Pancreas (tissue), 10 donors: Measurements from ENCODE around the gene SOWAHD. TPM values are rescaled to one million over a fixed set of nuclear protein-coding genes. Genes with fewer than 3 reads are reported as not detected.

Experiments used
- ATAC-seq, 4 donors: fragments of 200-7000 bp; cut with Tn5 transposase; one replicate each; pipeline versions ENCODE4 v1.8.0 to v1.9.1; 2020; ENCODE audit warnings: mild to moderate bottlenecking in 4 of 4, moderate library complexity in 4 of 4
- DNase-seq, 6 donors: peaks; one replicate each; pipeline ENCODE4 v3.0.0-alpha.2; 2020
- FAIRE-seq: peaks from 2 replicates; lab custom pipeline; 2012; peaks lifted over from hg19 to GRCh38; lab: Jason Lieb, UNC
- H3K27ac ChIP-seq, 4 donors: fragments of 200-600 bp; sonication (generic); 1 replicate in 3 of 4; 2 replicates in 1 of 4; pipeline versions ENCODE4 v1.5.0 to v1.8.0; 2020
- H3K27me3 ChIP-seq, 4 donors: fragments of 200-600 bp; one replicate each; pipeline ENCODE4 v1.8.0; 2021
- H3K36me3 ChIP-seq, 3 donors: fragments of 200-600 bp; sonication (generic) in 1 of 3; one replicate each; pipeline versions ENCODE4 v1.5.0 to v1.8.0; 2020 to 2021
- H3K4me1 ChIP-seq, 3 donors: fragments of 200-600 bp; one replicate each; pipeline ENCODE4 v1.8.0; 2021
- H3K4me3 ChIP-seq, 4 donors: fragments of 200-600 bp; sonication (generic) in 2 of 4; one replicate each; pipeline versions ENCODE4 v1.5.0 to v1.8.0; 2020 to 2021
- H3K9me3 ChIP-seq, 4 donors: fragments of 200-600 bp; one replicate each; pipeline ENCODE4 v1.8.0; 2021
- CTCF ChIP-seq, 4 donors: fragments of 200-600 bp; sonication (generic) in 3 of 4; IDR thresholded peaks; one replicate each; pipeline versions ENCODE4 v1.5.0 to v1.8.0; 2021; ENCODE audit warnings: antibody characterized with exemption in 4 of 4
- WGBS, 2 donors: extraction: QIAGEN DNeasy Blood & Tissue Kit; methylation state at CpG; one replicate each; pipeline ENCODE4 v1.1.7; 2013; 5-methylcytosine and 5-hydroxymethylcytosine counted together
- intact Hi-C, 3 donors: fragments of 100-400 bp; cut with DNase I; formaldehyde crosslinking; loops; one replicate each; pipeline versions ENCODE4 v1.11.1 to v1.14.2; 2022
- polyA plus RNA-seq, 2 donors: library from polyadenylated mRNA; stranded (reverse); fragments of 200-250 nt; gene quantifications; one replicate each; pipeline ENCODE4 v1.2.3, GENCODE V29; 2013
- total RNA-seq, 6 donors: library from RNA; stranded (reverse); fragmentation: NEBNext Ultra II Directional in 4 of 6; extraction: Animal tissue kit (Norgen Biotek cat#: 25700) in 4 of 6; gene quantifications; one replicate each; pipeline versions ENCODE4 v1.2.1 to v1.2.4, GENCODE V29; 2021 to 2023
- donor health status: healthy with polysubstance abuse.
- donor health status: DM: no; HTN: no; CAD: no; lungs with moderate emphysema.
- donor health status: DM: no; HTN: no; CAD: no.
- donor health status: control.
- donor health status: control.
- donor health status: Bipolar disorder and iron deficiency.
- donor health status: DM: yes; HTN: yes; CAD: no.
- donor health status: DM: no; HTN: no; CAD: no.
- donor health status: DM: no; HTN: no; CAD: no.
- donor health status: DM: yes; HTN: yes; CAD: no.

Gene SOWAHD
- total RNA-seq (1 to 10 TPM in 1 of 6 donors, under 1 TPM in 4, not detected in 1; 0.16 to 1.3 (median 0.46) TPM), polyA plus RNA-seq (under 1 TPM; 0.19 to 0.30 TPM)

DNA sequence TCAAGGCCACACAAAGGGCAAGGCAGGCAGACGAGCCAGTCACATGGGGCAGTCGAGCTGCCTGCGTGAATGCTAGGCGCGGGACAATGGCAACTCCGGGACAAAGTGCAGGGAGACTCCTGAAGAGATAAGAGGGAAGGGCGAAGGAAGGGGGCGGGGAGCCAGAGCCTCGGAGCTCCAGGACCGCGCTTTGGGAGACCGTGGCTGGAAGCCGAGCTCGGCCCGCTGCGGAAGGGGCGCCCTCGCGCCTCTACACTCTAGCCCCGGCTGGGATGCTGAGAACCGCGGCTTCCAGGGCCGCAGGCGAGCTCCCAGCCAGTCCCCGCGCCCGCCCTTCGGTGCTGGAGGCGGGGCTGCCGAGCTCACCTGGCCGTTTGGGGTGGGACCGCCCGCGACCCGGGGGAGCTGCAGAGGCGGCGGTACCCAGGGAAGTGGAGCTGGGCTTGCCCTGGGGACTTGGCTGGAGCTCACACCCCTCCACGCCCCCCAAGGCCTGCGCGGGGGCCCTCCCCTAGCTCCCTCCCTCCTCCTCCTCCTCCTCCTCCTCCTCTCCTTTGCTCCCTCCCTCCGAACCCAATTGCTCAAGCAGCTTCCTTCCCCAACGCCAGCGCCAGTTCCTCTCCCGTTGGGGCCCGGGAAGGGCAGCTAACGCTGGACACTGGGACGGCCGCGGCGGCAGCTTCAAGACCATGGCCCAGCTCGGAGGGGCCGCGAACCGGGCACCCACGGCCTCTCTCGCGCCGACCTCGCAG is at the start of gene SOWAHD:
SOWAHD (plus strand) TSS at position 610 of the 752 bp plus-strand sequence; CDS start at position 690, 80 bp downstream.
- 1 to 25% methylated on average over 51 to 59 of the region's 59 CpGs for WGBS, 2 donors
- no peaks in the 10 kb centered on the region for H3K27me3 ChIP-seq
- no peaks in the 10 kb centered on the region for H3K4me1 ChIP-seq
- H3K9me3 ChIP-seq, result no peaks in the 10 kb centered on the region
- intact Hi-C loops, result no loop called here
- peak within 1 kb of the TSS in 2 of 4 donors; percentile 34 for H3K27ac ChIP-seq
- DNase-seq (peak in 5 of 6 donors; percentile 10 to 76 (median 37)), FAIRE-seq (no peak), ATAC-seq (peak; percentile 55 to 78 (median 74))
- peak within 1 kb of the TSS; percentile 14 to 53 (median 27) for H3K4me3 ChIP-seq
- no peaks in the 10 kb centered on the region for H3K36me3 ChIP-seq
- no peak for TF ChIP-seq CTCF (IDR thresholded peaks at IDR 0.05)

- H3K4me3 ChIP-seq, result no peak overlapping the region
- no peaks in the 10 kb centered on the region for H3K9me3 ChIP-seq
- H3K27me3 ChIP-seq, result no peaks in the 10 kb centered on the region
- H3K27ac ChIP-seq, result no peak overlapping the region
- FAIRE-seq, result no peak
- no peaks in the 10 kb centered on the region for H3K4me1 ChIP-seq
- no peak for DNase-seq
- no peaks in the 10 kb centered on the region for H3K36me3 ChIP-seq
- TF ChIP-seq CTCF (IDR thresholded peaks at IDR 0.05), result no peak
- no peak for ATAC-seq
- 74 to 92% methylated on average over 2 of the region's 2 CpGs for WGBS, 2 donors
- intact Hi-C loops, result no loop called here
Observed at GRCh38 chrX:119708936-119709335, 49.5 kb upstream of the SOWAHD start.

DNA sequence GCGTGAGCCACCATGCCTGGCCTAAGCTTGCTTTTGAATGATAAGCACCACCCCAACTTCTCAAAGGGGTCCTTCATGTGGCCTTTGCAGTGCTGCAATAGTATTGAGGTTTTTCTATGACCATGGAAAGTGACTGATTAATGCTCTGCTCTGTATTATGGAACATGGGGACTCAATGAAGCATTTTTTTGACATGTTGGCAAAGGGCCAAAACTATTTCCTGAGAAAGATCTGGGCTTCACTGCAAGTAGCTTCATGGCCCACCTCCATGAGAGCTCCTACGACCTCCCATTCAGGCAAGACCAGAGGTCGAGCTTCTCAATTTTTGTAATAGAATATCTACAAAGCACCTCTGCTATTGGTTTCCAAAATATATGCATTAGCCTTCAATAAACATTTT is 48.8 kb upstream of the SOWAHD start:
- Histone ChIP-seq H3K9me3 (no peaks in the 10 kb centered on the region), H3K4me3 (no peak overlapping the region), H3K4me1 (no peaks in the 10 kb centered on the region), H3K27me3 (no peaks in the 10 kb centered on the region), H3K36me3 (no peaks in the 10 kb centered on the region), H3K27ac (no peak overlapping the region)
- ATAC-seq, result no peak
- intact Hi-C loops, result no loop called here
- WGBS, 2 donors, result 77 to 83% methylated on average over 3 of the region's 3 CpGs
- no peak for DNase-seq
- FAIRE-seq, result no peak
- TF ChIP-seq CTCF (IDR thresholded peaks at IDR 0.05), result no peak

DNA sequence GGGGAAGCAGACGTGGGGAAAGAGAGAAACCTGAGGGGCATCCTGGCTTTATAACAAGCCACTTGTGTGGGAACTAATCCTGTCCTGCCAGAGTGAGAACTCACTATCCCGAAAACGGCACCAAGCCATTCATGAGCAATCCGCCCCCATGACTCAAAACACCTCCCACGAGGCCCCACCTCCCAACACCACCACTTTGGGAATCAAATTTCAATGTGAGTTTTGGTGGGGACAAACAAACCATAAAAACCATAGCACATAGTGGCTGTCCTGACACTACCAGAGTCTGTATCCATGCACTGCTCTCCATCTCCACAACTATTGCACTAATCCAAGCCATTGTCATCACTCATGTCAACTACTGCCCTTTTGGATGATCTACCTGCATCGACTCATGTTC is 36.9 kb upstream of the SOWAHD start:
- 61 to 72% methylated on average over 6 of the region's 6 CpGs for WGBS, 2 donors

More for the DNA sequence above, 36.9 kb upstream of the SOWAHD start:
- no peak overlapping the region for H3K4me3 ChIP-seq
- H3K4me1 ChIP-seq, result no peaks in the 10 kb centered on the region
- intact Hi-C loops, result no loop called here
- TF ChIP-seq CTCF (IDR thresholded peaks at IDR 0.05), result no peak
- DNase-seq (no peak), ATAC-seq (no peak), FAIRE-seq (no peak)
- H3K9me3 ChIP-seq, result no peaks in the 10 kb centered on the region
- no peaks in the 10 kb centered on the region for H3K36me3 ChIP-seq
- H3K27ac ChIP-seq, result no peak overlapping the region
- no peaks in the 10 kb centered on the region for H3K27me3 ChIP-seq
